NCI-H82 treated with DMSO at 0.1 percent for 48 hours (cell line): Measurements from ENCODE around the gene ILF3.
"Not testable (repeated sequence)": the region's sequence is repeated elsewhere in the genome, so short reads cannot be mapped to it uniquely, and the experiment has no call there.

Source experiments
- DNase-seq: peaks from one replicate; lab custom pipeline; 2025; ENCODE audit not compliant: unreplicated experiment; lab: John Stamatoyannopoulos, UW

Gene ILF3

DNA sequence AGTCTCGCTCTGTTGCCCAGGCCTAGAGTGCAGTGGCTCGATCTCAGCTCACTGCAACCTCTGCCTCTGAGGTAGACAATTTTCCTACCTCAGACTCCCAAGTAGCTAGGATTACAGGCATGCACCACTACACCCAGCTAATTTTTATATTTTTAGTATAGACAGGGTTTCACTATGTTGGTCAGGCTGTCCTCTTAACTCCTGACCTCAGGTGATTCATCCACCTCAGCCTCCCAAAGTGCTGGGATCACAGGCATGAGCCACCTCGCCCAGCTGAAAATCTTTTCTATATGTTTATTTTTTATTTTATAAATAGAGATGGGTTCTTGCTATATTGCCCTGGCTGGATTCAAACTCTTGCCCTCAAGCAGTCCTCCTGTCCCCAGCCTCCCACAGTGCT lies 17.8 kb downstream of the ILF3 start:
- not testable (repeated sequence) for DNase-seq

DNA sequence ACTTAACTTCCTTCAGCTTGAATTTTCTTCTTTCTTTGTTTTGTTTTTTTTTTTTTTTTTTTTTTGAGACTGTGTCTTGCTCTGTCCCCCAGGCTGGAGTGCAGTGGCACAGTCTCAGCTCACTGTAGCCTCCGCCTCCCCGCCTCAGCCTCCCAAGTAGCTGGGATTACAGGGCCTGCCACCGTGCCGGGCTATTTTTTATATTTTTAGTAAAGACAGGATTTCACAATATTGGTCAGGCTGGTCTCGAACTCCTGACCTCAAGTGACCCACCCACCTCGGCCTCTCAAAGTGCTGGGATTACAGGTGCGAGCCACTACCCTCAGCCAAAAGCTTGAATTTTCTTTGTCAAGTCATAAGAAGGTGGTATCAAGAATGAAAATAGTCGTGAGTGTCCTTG lies 21.1 kb downstream of the ILF3 start:
- DNase-seq, result not testable (repeated sequence)

DNA sequence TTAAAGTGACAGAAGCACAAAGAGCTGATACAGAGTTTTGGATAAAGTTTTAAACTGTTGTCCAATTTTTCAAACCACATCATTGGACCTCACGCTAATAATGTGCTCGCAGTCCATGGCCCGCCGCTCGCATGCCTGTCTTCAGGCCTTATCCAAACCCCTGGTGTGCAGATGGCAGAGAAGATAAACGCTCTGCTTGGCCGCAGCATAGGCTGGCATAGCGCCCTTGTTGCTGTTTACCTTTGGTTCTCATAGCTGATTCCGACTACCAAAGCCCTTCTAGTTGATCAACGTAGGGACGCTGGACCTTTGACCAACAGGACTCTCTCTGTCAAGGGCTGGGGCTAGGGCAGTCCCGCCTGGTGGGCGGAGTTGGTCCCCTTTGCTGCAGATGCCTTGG lies 23.6 kb downstream of the ILF3 start:
- DNase-seq, result no peak

DNA sequence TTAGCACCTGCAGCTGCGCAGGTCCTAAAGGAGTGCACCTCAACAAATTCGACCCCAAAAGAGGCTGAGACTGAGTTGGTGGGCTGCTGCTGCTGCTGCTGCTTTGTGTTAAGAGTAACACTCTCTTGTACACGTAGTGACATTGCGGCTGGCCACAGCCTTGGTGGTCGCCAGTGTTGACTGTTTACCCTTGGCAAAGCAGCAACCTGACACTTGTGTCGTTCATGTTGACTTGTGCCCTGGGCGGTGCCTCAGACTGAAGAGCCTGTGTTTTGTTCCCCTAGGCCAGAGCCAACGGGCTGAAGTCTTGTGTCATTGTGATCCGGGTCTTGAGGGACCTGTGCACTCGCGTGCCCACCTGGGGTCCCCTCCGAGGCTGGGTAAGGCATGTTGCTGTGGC lies 24.7 kb downstream of the ILF3 start:
- DNase-seq, result no peak

DNA sequence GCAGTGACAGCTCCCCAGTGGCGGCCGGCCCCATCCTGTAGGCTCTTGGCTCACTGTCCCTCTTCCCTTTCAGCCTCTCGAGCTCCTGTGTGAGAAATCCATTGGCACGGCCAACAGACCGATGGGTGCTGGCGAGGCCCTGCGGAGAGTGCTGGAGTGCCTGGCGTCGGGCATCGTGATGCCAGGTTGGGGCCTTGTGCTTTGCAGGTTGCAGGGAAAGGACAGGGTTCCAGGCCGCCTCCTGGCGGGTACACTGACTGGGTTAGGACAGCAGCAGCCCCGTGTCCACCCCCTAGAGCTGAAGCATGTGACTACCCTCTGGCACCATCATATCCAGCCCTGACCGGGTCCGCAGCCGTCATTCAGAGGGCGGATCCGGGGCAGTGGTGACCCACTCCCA lies 25.6 kb downstream of the ILF3 start:
- DNase-seq, result no peak

DNA sequence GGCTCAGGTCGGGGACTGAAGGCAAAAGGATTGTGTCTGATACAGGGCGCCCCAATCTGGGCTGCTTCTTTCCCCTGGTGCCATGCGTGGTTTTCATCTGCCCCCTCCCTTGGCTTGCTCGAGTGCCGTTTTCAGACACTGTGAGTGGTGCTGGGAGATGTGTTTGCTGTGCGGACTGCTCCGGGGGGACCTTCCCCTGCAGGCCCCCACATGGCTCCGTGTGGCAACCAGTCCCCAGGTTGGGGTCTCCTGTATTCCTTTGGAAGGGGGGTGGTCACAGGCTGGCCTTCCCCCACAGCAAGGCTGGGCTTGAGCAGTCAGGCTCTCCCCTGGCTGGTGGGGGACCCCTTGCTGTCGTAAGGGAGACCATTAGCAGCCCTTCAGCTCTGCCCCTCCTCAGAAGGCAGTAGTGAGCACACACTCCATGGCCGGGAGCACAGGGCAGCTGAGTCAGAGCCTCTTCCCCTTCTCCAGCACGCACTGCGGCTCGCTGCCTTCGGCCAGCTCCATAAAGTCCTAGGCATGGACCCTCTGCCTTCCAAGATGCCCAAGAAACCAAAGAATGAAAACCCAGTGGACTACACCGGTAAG lies 26.5 kb downstream of the ILF3 start:
- no peak for DNase-seq

DNA sequence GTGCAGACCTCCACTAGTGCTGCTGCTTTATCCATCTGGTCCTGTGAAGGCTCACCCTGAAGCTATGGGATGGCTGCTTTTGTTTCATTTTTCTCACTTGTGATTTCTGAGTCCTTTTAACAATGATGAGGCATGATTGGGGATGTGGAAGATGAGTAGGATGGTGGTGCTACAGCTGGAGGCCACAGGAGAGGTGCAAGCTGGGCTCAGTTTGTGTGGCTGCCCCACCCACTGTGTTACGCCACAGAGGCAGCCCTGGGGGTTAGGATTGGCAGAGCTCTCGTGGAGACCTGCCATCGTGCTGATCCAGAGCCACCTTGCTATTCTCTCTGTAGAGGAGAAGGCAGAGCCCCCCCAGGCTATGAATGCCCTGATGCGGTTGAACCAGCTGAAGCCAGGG lies 27.5 kb downstream of the ILF3 start:
- no peak for DNase-seq

DNA sequence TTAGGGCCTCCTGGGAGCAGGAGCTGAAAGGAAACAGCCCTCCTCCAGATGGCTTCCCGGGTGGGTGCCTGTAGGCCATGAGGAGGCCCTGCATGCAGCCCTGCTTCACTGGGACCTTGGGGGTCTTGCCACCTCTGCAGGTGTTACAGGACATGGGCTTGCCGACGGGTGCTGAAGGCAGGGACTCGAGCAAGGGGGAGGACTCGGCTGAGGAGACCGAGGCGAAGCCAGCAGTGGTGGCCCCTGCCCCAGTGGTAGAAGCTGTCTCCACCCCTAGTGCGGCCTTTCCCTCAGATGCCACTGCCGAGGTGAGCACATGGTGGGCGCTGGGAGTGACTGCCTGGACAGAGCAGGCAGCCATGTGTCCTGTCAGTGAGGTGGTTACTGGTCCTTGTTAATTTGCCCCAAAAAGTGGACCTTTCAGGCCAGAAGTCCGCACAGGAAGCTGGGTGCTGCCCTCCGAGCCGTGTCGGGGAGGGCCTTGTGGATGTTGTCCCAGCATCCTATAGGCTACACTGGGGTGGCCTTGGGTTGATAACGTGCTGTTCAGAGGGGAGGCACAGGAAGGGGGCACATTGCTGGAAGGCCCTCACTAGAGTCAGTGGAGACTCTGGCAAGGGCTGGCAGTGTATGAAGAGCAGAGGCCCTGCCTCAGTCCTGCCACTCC lies 28.4 kb downstream of the ILF3 start:
- DNase-seq, result no peak

DNA sequence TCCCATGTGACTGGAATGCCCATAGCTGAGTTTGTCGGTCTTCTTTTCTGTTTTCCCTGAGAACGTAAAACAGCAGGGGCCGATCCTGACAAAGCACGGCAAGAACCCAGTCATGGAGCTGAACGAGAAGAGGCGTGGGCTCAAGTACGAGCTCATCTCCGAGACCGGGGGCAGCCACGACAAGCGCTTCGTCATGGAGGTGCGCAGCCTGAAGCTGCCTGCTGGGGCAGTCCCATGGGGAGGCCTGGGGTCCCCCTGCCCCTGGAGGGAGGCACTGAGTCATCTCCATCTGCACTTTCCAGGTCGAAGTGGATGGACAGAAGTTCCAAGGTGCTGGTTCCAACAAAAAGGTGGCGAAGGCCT lies 28.9 kb downstream of the ILF3 start:
- no peak for DNase-seq

DNA sequence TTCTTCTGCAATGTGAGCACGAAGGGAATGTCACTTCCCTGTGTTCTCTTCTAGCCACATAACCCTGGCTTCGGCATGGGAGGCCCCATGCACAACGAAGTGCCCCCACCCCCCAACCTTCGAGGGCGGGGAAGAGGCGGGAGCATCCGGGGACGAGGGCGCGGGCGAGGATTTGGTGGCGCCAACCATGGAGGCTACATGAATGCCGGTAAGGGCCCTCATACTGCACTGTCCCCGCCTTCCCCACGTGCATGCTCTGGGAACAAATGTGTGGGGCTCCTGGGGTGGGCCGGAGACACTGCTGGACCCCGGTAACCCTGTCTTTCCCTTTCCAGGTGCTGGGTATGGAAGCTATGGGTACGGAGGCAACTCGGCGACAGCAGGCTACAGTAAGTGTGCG lies 29.4 kb downstream of the ILF3 start:
- DNase-seq, result no peak

DNA sequence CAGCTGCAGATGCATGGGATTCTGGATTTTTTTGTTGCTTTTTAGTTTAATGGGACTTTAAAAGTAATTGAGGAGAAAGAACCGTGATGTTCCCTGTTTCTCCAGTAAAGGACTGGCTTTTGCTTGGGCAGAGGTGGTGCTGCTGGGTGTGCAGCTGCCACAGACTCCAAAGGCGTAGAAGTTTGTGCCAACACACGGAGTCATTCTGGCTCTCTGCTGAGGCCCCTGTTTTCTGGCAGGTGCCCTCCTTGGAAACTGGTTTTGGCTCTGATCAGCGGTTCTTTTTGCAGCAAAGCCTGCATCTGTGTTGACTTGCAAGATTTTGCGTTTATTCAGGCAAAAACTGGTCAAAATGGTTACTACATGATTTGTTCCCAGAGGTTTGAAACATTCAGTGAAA lies 31.1 kb downstream of the ILF3 start:
- no peak for DNase-seq

DNA sequence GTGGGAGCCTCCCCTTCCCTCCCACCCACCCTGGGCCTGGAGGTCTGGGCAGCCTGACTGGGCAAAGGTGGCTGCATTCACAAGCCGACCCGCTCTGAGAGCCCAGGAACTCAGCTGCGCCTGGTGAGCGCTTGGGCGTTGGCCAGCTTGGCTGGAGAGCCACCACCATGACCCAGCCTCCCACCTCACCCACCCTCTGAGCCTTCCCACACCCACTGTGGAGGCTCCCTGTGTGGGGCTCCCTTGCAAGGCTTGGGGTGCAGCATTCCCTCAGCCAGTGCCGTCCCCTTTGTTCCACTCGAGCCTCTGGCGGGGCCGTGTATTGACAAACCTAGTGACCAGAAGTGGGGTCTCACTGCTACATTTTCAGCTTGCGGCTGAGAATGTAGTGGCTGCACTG lies 32.0 kb downstream of the ILF3 start:
- no peak for DNase-seq

DNA sequence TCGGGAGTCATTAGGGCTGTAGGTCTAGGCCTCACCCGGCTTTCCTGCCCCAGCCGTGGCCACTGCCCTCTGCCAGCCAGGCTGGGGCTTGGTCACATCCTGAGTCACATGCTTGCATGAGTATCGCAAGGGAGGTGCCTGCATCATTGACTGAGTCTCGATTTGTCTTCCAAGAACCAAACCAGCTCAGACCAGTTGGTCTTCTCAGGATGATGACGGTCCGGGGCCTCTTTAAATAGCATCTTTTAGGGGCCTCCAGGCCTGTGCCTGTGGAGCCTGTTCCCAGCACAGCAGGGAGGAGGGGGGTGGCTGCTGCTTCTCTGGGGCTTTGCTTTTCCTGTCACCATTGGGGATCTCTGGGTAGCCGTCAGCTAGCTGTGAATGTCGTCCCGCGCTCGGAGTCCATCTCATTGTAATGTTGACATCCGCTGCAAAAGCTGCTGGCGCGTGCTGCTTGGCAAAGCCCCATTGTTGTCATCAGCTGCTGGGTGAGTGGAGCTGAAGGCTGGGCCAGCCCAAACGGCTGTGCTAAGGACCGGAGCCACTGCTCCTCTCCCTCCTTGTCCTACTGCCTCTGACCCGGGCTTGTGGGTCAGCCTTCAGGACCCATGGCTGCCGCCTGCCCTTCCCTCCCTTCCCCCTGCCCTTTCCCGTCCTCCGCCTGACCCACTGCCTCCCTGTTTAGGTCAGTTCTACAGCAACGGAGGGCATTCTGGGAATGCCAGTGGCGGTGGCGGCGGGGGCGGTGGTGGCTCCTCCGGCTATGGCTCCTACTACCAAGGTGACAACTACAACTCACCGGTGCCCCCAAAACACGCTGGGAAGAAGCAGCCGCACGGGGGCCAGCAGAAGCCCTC lies 32.7 kb downstream of the ILF3 start:
- no peak for DNase-seq

DNA sequence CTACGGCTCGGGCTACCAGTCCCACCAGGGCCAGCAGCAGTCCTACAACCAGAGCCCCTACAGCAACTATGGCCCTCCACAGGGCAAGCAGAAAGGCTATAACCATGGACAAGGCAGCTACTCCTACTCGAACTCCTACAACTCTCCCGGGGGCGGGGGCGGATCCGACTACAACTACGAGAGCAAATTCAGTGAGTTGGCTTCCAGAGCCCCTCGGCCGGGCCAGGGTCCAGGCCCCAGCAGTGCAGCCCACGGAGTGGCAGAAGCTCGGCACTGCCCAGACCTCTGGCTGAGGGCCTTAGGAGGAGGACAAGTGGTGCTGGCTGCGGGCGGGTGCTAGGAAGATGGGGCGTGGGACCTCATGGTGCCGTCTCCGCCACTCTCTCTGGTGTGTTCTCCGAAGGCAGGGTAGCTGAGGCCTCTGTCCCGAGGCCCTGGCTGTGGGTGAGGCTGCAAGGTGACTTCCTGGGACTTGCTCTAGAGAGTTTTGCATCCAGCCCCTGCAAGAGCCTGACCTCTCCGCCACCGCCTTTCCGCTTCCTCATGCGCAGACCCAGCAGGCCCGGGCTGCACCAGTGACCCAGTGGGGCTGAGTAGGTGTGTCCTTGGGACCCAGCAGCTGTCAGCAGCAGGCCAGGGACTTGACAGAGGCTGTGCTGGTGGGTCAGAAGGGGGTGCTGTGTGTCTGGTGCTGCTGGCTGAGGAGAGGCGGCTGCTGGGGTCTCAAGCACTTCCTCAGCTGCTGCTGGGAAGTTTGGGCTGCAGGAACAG lies 33.6 kb downstream of the ILF3 start:
- DNase-seq, result no peak

DNA sequence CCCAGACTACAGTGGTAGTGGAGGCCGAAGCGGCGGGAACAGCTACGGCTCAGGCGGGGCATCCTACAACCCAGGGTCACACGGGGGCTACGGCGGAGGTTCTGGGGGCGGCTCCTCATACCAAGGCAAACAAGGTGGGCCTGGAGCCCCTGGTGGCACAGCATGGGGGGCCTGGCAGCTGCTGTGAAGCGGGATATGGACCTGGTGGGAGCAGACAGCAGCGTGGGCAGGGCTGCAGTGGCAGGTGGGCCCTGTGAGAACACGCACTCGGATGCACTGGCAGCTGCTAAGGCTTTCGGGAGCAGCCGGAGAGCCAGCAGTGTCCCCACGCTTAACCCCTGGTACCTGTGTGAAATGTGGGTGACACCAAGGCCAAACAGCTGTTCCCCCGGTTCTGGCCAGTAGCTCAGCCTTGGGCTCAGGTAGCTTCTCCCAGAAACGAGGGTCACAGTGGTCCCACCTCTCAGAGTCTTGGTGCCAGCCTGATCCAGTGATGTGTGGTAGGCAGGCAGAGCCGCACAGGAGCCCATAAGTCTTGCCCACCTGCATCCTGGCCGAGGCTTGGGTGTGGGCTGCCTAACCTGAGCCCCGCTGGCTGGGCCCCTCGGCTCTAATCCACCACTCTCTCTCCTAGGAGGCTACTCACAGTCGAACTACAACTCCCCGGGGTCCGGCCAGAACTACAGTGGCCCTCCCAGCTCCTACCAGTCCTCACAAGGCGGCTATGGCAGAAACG lies 34.6 kb downstream of the ILF3 start:
- no peak for DNase-seq

DNA sequence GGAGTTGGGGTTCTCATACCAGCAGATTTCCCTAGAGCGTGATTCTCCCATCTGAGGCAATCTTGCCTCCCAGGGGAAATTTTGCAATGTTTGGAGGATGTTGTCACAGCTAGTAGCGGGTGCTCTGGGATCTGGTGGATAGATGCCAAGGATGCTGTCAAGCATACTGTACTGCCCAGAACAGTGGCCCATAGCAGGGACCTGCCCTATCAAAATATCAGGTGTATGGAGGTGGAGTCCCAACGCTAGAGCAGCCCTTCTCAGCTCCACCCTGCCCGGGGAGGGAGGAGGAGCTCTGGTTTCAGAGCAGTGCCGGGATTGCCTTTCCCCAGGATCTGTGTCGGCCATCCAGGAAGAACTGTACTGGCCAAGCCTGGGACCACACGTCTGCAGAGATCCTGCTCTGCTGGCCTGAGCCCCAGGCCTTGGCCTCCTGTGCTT lies 36.2 kb downstream of the ILF3 start:
- no peak for DNase-seq

DNA sequence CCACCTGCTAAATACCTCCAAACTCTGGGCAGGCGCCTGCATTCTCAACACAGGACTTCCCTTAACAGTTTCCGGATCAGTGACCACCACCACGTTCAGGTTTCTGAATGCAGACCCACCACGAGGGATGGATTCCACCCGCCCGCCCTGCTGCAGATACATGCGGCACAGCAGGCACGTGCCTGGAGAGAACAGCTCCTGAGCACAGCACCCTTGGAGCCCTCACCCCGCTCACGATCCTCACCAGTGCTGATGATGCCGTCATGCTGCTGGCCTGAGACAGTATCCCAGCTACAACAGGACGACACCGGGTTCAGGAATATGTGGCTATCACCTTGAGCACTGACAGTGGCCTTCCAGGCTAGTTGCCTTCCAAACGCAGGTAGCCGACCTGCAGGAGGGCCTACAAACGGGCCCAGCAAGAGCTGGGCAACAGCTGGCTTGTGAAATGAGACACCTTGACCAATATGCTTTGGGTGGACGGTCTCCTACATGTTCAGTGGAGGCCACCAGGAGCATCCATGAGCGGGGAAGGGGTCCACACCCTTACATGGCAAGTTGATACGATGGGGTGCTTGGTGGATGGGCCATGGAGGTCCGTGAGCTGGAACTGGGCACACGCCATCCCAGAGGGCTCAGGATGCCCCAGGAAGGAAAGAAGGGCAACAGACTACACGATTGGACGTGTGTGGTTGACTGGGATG lies 37.2 kb downstream of the ILF3 start:
- DNase-seq, result no peak

DNA sequence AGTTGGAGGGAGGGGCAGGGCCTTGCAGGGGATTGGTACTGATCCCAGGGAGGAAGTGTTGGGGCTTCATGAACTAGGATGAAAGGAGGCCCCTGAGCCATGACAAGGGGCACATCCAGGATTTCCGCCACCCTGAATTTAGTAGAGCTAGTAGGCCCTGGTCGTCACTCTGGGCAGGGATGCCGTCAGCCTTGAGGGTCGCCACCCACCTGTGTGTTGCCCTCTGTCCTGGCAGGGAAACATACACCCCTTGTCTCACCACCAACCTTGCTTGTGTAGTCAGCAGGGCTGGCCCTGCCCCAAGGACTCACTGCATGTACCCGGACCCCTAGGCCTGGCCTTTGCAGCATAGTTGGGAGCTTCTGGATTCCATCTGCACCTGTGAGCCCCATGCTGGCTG lies 37.7 kb downstream of the ILF3 start:
- no peak for DNase-seq

DNA sequence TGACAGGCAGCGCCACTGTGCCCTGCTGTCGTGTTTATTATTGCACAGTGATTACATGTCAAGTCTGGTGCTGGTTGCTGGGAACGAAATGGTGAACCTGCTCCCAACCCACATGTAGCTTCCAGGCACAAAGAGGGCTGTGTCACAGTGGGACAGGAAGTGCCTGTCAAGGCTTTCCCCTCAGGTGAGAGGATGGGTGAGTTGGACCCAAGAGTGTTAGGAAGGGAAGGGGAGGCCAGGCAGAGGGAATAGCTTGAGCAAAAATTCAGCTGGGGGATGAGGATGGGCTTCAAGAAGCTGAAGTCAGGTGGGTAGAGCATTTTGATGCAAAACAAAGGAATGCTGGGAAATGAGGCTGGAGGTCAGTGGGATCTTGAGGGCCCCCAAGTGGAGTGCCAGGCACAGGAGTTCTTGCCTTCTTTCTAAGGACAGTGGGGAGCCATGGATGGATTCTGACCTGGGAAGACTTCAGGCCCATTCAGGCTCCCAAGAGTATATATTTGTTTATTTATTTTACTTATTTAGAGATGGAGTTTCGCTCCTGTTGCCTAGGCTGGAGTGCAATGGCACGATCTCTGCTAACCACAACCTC lies 38.6 kb downstream of the ILF3 start:
- DNase-seq, result no peak
